NCI-H345 (cell line): ENCODE measurements around the gene NEDD4L.
A peak's percentile ranks its signal among the peaks of the same experiment; 100 is the strongest.
"Not testable (repeated sequence)": the region's sequence is repeated elsewhere in the genome, so short reads cannot be mapped to it uniquely, and the experiment has no call there.

Source experiments
- DNase-seq: peaks from one replicate; lab custom pipeline; 2025; lab: John Stamatoyannopoulos, UW

Gene NEDD4L

GRCh38 chr18:58241026-58241679 is 197.1 kb downstream of the NEDD4L start:
- DNase-seq: peak; percentile 48

GRCh38 chr18:58241877-58242276 is 197.9 kb downstream of the NEDD4L start:
- DNase-seq: peak; percentile 92

GRCh38 chr18:58242435-58242834 is 198.4 kb downstream of the NEDD4L start:
- DNase-seq: no peak

GRCh38 chr18:58242968-58243367 is 198.9 kb downstream of the NEDD4L start:
- no peak for DNase-seq

- no peak for DNase-seq
Measured at GRCh38 chr18:58243401-58243800, 199.4 kb downstream of the NEDD4L start.

- no peak for DNase-seq
Measured at GRCh38 chr18:58247363-58247834, 203.4 kb downstream of the NEDD4L start.

GRCh38 chr18:58249712-58250111 is 205.7 kb downstream of the NEDD4L start:
- DNase-seq: no peak

- DNase-seq: no peak
Measured at GRCh38 chr18:58251416-58251815, 207.4 kb downstream of the NEDD4L start.

- DNase-seq: no peak
Measured at GRCh38 chr18:58252166-58252565, 208.1 kb downstream of the NEDD4L start.

GRCh38 chr18:58253318-58253717 is 209.3 kb downstream of the NEDD4L start:
- no peak for DNase-seq

- DNase-seq: no peak
Measured at GRCh38 chr18:58253871-58254270, 209.8 kb downstream of the NEDD4L start.

GRCh38 chr18:58254873-58255511 is 211.0 kb downstream of the NEDD4L start:
- DNase-seq: no peak

GRCh38 chr18:58255701-58256311 is 211.8 kb downstream of the NEDD4L start:
- DNase-seq: no peak

GRCh38 chr18:58256316-58257080 is 212.5 kb downstream of the NEDD4L start:
- DNase-seq: no peak

GRCh38 chr18:58257461-58257860 is 213.4 kb downstream of the NEDD4L start:
- no peak for DNase-seq

GRCh38 chr18:58258692-58259342 is 214.8 kb downstream of the NEDD4L start:
- no peak for DNase-seq

- DNase-seq: no peak
Measured at GRCh38 chr18:58263055-58263957, 219.3 kb downstream of the NEDD4L start.

GRCh38 chr18:58264075-58264474 is 220.0 kb downstream of the NEDD4L start:
- no peak for DNase-seq

GRCh38 chr18:58264840-58265239 is 220.8 kb downstream of the NEDD4L start:
- DNase-seq: no peak

GRCh38 chr18:58265489-58265888 is 221.5 kb downstream of the NEDD4L start:
- DNase-seq: not testable (repeated sequence)

- no peak for DNase-seq
Measured at GRCh38 chr18:58266291-58266690, 222.3 kb downstream of the NEDD4L start.
